ENCODE data around the gene SCAF8.

Gene SCAF8

GRCh38 chr6:154732538-154733182 is 556 bp upstream of the SCAF8 start:
- Histone ChIP-seq H3K9me3 (ENCODE audit: control insufficient read depth, insufficient read depth, low read depth, low read length) (no peaks in the 10 kb centered on the region), H3K4me3 (ENCODE audit: low read depth, low read length) (peak overlapping the region; percentile 94), H3K4me1 (ENCODE audit: control insufficient read depth, insufficient read depth, low read length) (peaks cover 7% of the 10 kb centered on the region), H3K27ac (ENCODE audit: extremely low read depth, low read depth, low read length) (peak overlapping the region; percentile 98), H3K36me3 (ENCODE audit: control insufficient read depth in 2 of 2, insufficient read depth in 1 of 2, low read length in 2 of 2) (peaks cover 4 to 5% of the 10 kb centered on the region in 2 experiments; a peak in 2 of 3 replicates)
- ChIA-PET CTCF (interaction anchor here (0.5 to 1.8 kb wide), 3 partner anchors 9 to 74 kb away, joined by 6 to 9 read pairs (median 7); no protein-coding TSS in a partner anchor), POLR2A (interaction anchor here (0.7 kb wide), 1 partner anchor 93 kb away, joined by 3 read pairs; no protein-coding TSS in a partner anchor)
- TF ChIP-seq ZNF791 (tag by site-specific recombination; IDR thresholded peaks at IDR 0.05): no peak
- no peak for TF ChIP-seq ZNF223 (tag by site-specific recombination; IDR thresholded peaks at IDR 0.05)
- TF ChIP-seq ZBTB8A (tag by site-specific recombination; IDR thresholded peaks at IDR 0.05): peak; percentile 58
- no peak for TF ChIP-seq ZNF112 (tag by site-specific recombination; IDR thresholded peaks at IDR 0.05)
- 0 out of 2 replicates have a peak, but pooled peaks have one; percentile 17 for TF ChIP-seq ZFP37 (tag by site-specific recombination; IDR thresholded peaks at IDR 0.05)
- no peak for TF ChIP-seq OSR2 (tag by site-specific recombination; IDR thresholded peaks at IDR 0.05)
- no peak for TF ChIP-seq ZNF514 (tag by site-specific recombination; IDR thresholded peaks at IDR 0.05)
- TF ChIP-seq ZNF501 (tag by site-specific recombination; IDR thresholded peaks at IDR 0.05): peak; percentile 36; the same call in 1 of the 2 replicates
- TF ChIP-seq ZNF394 (tag by site-specific recombination; IDR thresholded peaks at IDR 0.05; ENCODE audit: borderline replicate concordance): 0 out of 2 replicates have a peak, but pooled peaks have one; percentile 11
- TF ChIP-seq OVOL3 (tag by site-specific recombination; IDR thresholded peaks at IDR 0.05): no peak
- TF ChIP-seq ZBTB21 (tag by site-specific recombination; IDR thresholded peaks at IDR 0.05): no peak
- no peak for TF ChIP-seq SP2 (tag by site-specific recombination; IDR thresholded peaks at IDR 0.05)
- no peak for TF ChIP-seq CTCF (tag by site-specific recombination; IDR thresholded peaks at IDR 0.05)
- peak; percentile 55 for TF ChIP-seq ZBTB20 (tag by site-specific recombination; IDR thresholded peaks at IDR 0.05)
- no peak for TF ChIP-seq YY1 (tag by site-specific recombination; IDR thresholded peaks at IDR 0.05)
- 0 out of 2 replicates have a peak, but pooled peaks have one; percentile 6 for TF ChIP-seq ZNF513 (tag by site-specific recombination; IDR thresholded peaks at IDR 0.05)
- no peak for TF ChIP-seq ZNF639 (tag by site-specific recombination; IDR thresholded peaks at IDR 0.05)
- no peak for TF ChIP-seq TSHZ1 (tag by site-specific recombination; IDR thresholded peaks at IDR 0.05; ENCODE audit: borderline replicate concordance)
- TF ChIP-seq ZNF600 (tag by site-specific recombination; IDR thresholded peaks at IDR 0.05): peak; percentile 42; the same call in 1 of the 2 replicates
- no peak; the same call in 1 of the 2 replicates for TF ChIP-seq HOXC10 (CRISPR knock-in tag; IDR thresholded peaks at IDR 0.05)
- TF ChIP-seq ZNF747 (tag by site-specific recombination; IDR thresholded peaks at IDR 0.05): no peak
- TF ChIP-seq ZNF335 (tag by site-specific recombination; conservative IDR thresholded peaks at IDR 0.05): peak; percentile 91
- TF ChIP-seq ZXDB (tag by site-specific recombination; IDR thresholded peaks at IDR 0.05): no peak
- no peak for TF ChIP-seq ZNF114 (tag by site-specific recombination; IDR thresholded peaks at IDR 0.05)
- 0 out of 2 replicates have a peak, but pooled peaks have one; percentile 6 for TF ChIP-seq SP7 (tag by site-specific recombination; IDR thresholded peaks at IDR 0.05)
- TF ChIP-seq ELK4 (IDR thresholded peaks at IDR 0.05; ENCODE audit: borderline replicate concordance, low read depth, low read length): no peak
- TF ChIP-seq ZNF677 (tag by site-specific recombination; IDR thresholded peaks at IDR 0.05): no peak
- peak; percentile 27; the same call in 1 of the 2 replicates for TF ChIP-seq TRIM28 (IDR thresholded peaks at IDR 0.05; ENCODE audit: borderline replicate concordance, low read length)
- TF ChIP-seq ZNF404 (tag by site-specific recombination; IDR thresholded peaks at IDR 0.05): no peak

Measured in HEK293 (cell line).